ENCODE measurements around the gene CLDN2.
"Not testable (repeated sequence)": the region's sequence is repeated elsewhere in the genome, so short reads cannot be mapped to it uniquely, and the experiment has no call there.

Gene CLDN2

DNA sequence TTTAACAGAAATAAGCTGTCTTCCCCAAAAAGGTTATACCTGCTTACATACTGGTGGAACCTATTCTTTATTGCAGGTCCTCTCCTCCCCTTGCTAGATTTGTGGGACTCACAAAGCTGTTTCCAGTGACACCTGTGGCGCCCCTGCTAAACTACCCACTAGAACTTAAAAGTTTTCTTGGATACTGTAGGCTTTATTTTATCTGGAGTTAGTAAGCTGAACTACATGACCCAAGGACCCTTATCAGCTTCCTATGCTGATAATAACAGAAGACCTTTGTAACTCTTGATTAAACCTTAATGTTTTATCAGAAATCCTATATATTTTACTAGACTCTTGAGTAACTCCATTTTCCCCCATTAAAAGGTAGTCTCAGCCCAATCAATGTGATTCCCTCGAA lies 32.3 kb downstream of the CLDN2 start:
- FAIRE-seq (no peak), DNase-seq (ENCODE audit: insufficient read length, low spot score) (no peak)
- TF ChIP-seq TAF1 (IDR thresholded peaks at IDR 0.05; ENCODE audit: low read depth, low read length) (no peak), POLR2A (IDR thresholded peaks at IDR 0.05; ENCODE audit: low read depth, low read length) (no peak), SPI1 (IDR thresholded peaks at IDR 0.05; ENCODE audit: low read depth, low read length) (no peak), POU2F2 (IDR thresholded peaks at IDR 0.05; ENCODE audit: low read depth, low read length) (no peak), POLR2AphosphoS5 (IDR thresholded peaks at IDR 0.05; ENCODE audit: low read depth, low read length) (no peak), PAX5 (IDR thresholded peaks at IDR 0.05; ENCODE audit: insufficient read depth, low read length, severe bottlenecking) (no peak)

DNA sequence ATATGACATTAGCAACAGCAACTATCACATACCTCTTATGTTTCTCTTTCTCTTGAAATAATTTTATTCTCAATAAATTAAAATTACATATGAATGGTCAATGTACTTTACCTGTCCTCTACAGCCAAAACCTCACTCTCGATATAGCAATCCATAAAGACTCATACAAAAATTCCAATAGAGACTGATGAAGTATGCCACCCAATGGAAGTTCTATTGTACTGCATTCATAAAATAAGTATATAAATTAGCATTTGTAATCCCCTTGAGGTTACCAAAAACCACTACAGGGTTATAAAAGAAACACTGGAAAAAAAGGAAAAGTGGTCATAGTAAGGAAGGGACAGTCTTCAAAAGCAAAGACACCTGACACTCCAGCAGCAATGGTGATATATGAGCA lies 32.8 kb downstream of the CLDN2 start:
- no peak for TF ChIP-seq TAF1 (IDR thresholded peaks at IDR 0.05; ENCODE audit: low read depth, low read length)
- no peak for TF ChIP-seq POLR2AphosphoS5 (IDR thresholded peaks at IDR 0.05; ENCODE audit: low read depth, low read length)
- no peak for TF ChIP-seq POLR2A (IDR thresholded peaks at IDR 0.05; ENCODE audit: low read depth, low read length)
- DNase-seq (ENCODE audit: insufficient read length, low spot score) (no peak), FAIRE-seq (no peak)

DNA sequence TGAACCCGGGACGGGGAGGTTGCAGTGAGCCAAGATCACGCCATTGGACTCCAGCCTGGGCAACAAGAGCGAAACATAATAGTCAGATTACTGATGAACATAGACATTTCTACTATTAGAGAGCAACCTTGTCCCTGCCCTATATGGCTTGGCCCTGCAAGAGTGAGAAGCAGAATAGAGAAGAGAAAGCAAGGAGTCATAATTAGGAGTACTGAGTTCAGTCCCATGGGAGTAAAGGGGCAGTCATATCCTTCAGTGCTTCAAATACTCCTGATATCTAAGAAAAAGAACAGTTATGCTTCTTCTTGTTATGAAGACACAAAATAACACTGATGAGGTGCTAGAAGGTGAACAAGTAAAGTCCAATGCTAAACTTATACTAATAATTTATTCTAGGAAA lies 33.8 kb downstream of the CLDN2 start:
- no peak for DNase-seq (ENCODE audit: insufficient read length, low spot score)
- TF ChIP-seq POLR2A (IDR thresholded peaks at IDR 0.05; ENCODE audit: low read depth, low read length): no peak
- TF ChIP-seq TAF1 (IDR thresholded peaks at IDR 0.05; ENCODE audit: low read depth, low read length): no peak
- TF ChIP-seq SPI1 (IDR thresholded peaks at IDR 0.05; ENCODE audit: low read depth, low read length): no peak
- TF ChIP-seq PAX5 (IDR thresholded peaks at IDR 0.05; ENCODE audit: insufficient read depth, low read length, severe bottlenecking): no peak
- no peak for TF ChIP-seq POLR2AphosphoS5 (IDR thresholded peaks at IDR 0.05; ENCODE audit: low read depth, low read length)
- TF ChIP-seq POU2F2 (IDR thresholded peaks at IDR 0.05; ENCODE audit: low read depth, low read length): no peak
- FAIRE-seq: no peak

DNA sequence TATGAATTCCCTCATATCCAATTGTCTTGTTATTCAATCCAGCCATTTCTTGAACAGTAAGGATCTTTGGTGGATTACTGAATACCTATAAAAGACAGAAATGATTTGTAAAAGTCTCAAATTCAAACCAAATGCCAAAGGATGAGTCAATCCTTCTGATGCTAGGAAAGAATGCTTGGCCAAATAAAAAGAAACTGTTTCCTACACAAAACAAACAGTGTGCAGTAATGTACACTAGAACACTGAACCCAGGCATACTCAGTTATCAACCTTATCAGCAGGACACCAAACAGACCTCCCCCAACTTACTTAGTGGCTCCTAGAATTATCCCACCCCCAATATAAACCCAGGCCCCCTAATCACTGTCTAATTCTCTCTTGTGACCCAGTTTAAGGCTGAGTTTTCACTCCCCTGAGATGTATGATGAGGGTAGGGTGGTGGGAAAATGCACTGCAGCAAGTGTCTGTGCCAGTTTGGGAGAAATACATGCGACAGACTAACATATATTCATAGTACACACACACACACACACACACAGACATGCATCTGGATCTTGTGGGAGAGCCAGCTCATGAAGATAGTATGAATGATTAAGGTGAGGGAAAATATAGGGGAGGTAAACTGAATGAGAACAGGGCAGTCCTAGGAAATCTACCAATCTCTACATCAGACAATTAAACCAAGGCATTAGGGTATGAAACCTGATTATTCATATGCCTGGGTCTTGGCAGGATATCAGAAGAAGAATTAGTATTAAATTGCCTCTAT lies 35.0 kb downstream of the CLDN2 start:
- TF ChIP-seq SPI1 (IDR thresholded peaks at IDR 0.05; ENCODE audit: low read depth, low read length): no peak
- no peak for TF ChIP-seq TAF1 (IDR thresholded peaks at IDR 0.05; ENCODE audit: low read depth, low read length)
- TF ChIP-seq POU2F2 (IDR thresholded peaks at IDR 0.05; ENCODE audit: low read depth, low read length): no peak
- no peak for TF ChIP-seq POLR2AphosphoS5 (IDR thresholded peaks at IDR 0.05; ENCODE audit: low read depth, low read length)
- DNase-seq (ENCODE audit: insufficient read length, low spot score) (no peak), FAIRE-seq (no peak)

DNA sequence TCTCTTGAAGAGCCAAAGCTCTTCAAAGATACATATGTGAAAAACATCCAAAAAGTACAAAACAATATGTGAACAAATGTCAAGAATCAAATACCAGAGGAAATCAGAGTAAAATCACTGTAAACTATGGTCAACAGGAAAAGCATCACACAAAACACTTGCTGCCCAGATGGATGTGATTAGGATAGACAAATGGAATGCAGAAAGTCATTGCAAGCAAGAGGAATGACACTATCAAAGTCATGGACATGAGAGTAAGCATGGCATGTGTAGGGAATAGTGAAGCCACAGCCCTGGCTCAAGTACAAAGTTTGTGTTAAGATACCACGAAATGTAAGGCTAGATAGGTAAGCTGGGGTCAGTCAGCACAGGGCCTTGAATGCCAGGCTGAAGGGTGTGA lies 37.7 kb downstream of the CLDN2 start:
- DNase-seq (ENCODE audit: insufficient read length, low spot score) (no peak), FAIRE-seq (no peak)
- TF ChIP-seq TAF1 (IDR thresholded peaks at IDR 0.05; ENCODE audit: low read depth, low read length) (no peak), SPI1 (IDR thresholded peaks at IDR 0.05; ENCODE audit: low read depth, low read length) (no peak)

DNA sequence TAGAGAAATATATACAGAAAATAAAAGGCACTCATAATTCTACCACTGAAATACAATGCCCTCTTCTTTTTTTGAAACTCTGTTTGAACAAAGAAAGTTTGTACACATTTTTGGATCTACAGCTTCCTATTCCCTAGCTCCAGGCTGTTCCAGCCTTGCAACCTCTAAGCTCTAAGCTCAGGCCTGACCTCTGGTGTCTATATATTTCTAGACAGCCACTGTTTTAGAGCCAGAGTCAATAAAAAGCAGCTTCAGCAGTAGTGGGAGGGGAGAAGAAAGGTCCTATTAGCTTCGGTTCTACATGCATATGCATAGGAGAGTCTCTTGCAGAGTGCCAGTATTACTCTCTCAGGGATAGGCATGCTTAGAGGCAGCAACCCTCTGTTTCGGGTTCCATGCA lies 39.7 kb downstream of the CLDN2 start:
- no peak for FAIRE-seq

DNA sequence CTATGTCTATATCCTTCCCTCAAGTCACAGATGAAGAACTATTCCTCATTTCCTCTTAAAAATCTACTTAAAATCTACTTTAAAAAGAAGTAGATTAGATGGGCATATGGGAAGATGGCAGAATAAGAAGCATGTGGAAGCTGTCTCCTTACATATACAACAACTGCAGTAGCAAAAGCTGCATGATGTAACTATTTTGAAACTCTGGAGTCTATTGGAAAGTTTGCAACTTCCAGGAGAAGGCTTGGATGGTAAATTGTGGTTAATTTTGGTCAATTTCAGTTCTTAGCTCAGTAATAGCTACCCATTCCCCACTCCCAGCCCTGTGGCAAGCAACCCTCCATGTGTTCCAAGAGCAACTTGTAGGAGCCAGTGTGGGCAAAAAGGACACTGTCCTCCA lies 42.9 kb downstream of the CLDN2 start:
- no peak for DNase-seq (ENCODE audit: insufficient read length, low spot score)
- no peak for FAIRE-seq
- no peak for TF ChIP-seq POLR2A (IDR thresholded peaks at IDR 0.05; ENCODE audit: low read depth, low read length)

More for the DNA sequence above, 39.7 kb downstream of the CLDN2 start:
- TF ChIP-seq PAX5 (IDR thresholded peaks at IDR 0.05; ENCODE audit: insufficient read depth, low read length, severe bottlenecking) (no peak), POLR2AphosphoS5 (IDR thresholded peaks at IDR 0.05; ENCODE audit: low read depth, low read length) (no peak), SPI1 (IDR thresholded peaks at IDR 0.05; ENCODE audit: low read depth, low read length) (no peak), POLR2A (IDR thresholded peaks at IDR 0.05; ENCODE audit: low read depth, low read length) (no peak), POU2F2 (IDR thresholded peaks at IDR 0.05; ENCODE audit: low read depth, low read length) (no peak), TAF1 (IDR thresholded peaks at IDR 0.05; ENCODE audit: low read depth, low read length) (no peak)
- no peak for DNase-seq (ENCODE audit: insufficient read length, low spot score)

DNA sequence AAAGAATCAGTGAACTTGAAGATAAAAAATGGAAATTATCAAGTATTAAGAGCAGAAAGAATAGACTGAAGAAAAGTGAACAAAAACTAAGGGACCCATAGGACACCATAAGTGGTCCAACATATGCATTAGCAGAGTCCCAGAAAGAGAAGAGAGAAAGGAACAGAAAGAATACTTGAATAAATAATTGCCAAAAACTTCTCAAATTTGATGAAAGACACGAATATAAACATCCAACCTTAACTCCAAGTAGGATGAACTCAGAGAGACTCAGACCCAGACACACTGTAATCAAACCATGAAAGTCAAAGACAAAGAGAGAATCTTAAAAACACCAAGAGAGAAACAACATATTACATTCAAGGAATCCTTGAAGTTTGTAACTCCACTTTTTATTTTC lies 44.1 kb downstream of the CLDN2 start:
- FAIRE-seq (no peak), DNase-seq (ENCODE audit: insufficient read length, low spot score) (no peak)
- TF ChIP-seq SPI1 (IDR thresholded peaks at IDR 0.05; ENCODE audit: low read depth, low read length): no peak
- TF ChIP-seq TAF1 (IDR thresholded peaks at IDR 0.05; ENCODE audit: low read depth, low read length): no peak
- no peak for TF ChIP-seq PAX5 (IDR thresholded peaks at IDR 0.05; ENCODE audit: insufficient read depth, low read length, severe bottlenecking)
- TF ChIP-seq POLR2A (IDR thresholded peaks at IDR 0.05; ENCODE audit: low read depth, low read length): no peak
- no peak for TF ChIP-seq POU2F2 (IDR thresholded peaks at IDR 0.05; ENCODE audit: low read depth, low read length)
- no peak for TF ChIP-seq POLR2AphosphoS5 (IDR thresholded peaks at IDR 0.05; ENCODE audit: low read depth, low read length)

DNA sequence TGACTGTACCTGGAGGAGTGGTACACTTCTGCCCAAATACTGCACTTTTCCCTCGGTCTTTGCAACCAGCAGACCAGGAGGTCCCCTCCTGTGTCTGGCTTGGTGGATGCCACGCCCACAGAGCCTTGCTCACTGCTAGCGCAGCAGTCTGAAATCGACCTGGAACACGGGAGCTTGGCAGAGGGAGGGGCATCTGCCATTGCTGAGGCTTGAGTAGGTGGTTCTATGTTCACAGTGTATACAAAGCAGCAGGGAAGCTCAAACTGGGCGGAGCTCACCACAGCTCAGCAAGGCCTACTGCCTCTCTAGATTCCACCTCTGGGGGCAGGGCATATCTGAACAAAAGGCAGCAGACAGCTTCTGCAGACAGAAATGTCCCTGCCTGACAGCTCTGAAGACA lies 46.3 kb downstream of the CLDN2 start:
- not testable (repeated sequence) for DNase-seq (ENCODE audit: insufficient read length, low spot score); FAIRE-seq

DNA sequence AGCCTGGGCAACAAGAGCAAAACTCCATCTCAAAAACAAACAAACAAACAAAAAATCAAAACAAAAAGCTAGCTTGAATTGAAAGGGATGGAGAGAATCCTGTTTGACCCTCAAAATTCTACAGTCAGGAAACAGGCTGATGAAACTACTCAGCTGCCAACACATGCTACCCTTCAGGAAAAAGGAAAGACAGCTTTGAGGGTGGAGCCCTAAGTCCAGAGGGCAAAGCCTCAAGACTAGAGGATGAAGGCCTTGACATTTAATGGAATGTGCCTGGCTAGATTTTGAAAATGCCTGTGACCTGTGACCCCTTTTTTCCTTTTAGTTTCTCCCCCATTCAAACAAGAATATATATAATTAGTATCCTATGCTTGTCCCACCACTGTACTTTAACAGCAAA lies 52.7 kb downstream of the CLDN2 start:
- FAIRE-seq: no peak
- no peak for DNase-seq (ENCODE audit: insufficient read length, low spot score)
- TF ChIP-seq TAF1 (IDR thresholded peaks at IDR 0.05; ENCODE audit: low read depth, low read length) (no peak), SPI1 (IDR thresholded peaks at IDR 0.05; ENCODE audit: low read depth, low read length) (no peak), POLR2AphosphoS5 (IDR thresholded peaks at IDR 0.05; ENCODE audit: low read depth, low read length) (no peak)

DNA sequence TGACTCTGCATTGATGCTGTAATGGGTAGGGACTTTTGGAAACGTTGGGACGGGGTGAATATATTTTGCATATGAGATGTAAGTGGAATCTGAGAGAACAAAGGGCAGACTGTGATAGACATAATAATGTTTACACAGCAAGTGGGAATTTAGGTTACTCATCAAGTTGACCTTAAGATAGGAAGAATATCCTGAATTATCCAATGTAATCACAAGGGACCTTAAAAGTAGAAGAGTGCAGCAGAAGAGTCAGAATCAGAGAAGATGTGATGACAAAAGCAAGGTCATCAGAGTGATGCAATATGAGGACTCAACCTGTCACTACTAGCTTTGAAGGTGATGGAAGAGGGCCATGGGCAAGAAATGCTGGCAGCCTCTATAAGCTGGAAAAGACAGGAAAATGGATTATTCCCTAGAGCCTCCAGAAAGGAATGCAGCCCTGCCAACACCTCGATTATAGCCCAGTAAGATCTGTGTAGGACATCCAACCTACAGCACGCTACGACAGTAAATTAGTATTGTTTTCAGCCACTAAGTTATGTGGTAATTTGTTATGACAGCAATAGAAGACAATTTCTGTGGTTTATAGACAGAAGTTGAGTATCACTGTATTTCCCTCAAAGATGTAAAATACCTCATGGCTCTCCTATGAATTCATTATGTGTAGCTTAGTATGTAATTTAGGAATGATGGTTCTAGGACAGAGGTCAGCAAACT lies 53.4 kb downstream of the CLDN2 start:
- DNase-seq (ENCODE audit: insufficient read length, low spot score) (no peak), FAIRE-seq (no peak)
- no peak for TF ChIP-seq TAF1 (IDR thresholded peaks at IDR 0.05; ENCODE audit: low read depth, low read length)
- no peak for TF ChIP-seq POLR2A (IDR thresholded peaks at IDR 0.05; ENCODE audit: low read depth, low read length)
- no peak for TF ChIP-seq SPI1 (IDR thresholded peaks at IDR 0.05; ENCODE audit: low read depth, low read length)
- TF ChIP-seq POLR2AphosphoS5 (IDR thresholded peaks at IDR 0.05; ENCODE audit: low read depth, low read length): no peak
